ENCODE measurements around the gene GRID2. TPM values are rescaled to one million over a fixed set of nuclear protein-coding genes. Genes with fewer than 3 reads are reported as not detected.

The GRID2 gene
- total RNA-seq, 1 donor from 2014 or later, result not detected

DNA sequence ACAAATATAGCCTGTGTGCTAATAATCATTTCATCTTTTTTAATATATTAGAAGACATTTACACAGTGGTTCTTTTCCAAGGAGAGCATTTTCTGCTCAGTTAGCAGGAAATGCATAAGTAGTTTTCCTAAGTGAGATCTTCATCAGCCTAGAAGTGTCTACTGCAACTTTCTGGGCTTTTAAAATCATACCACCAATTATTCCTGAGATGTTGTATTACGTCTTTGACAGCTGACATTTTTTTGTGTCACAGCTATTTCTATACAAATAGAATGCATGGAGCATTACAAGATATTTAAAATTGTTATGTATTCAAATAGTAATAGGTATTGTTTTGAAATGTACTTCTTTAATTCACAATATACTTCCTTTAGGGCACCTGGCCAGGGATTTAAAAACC lies 158.0 kb downstream of the GRID2 start:
- H3K27me3 ChIP-seq, result no peaks in the 10 kb centered on the region
- H3K9me3 ChIP-seq, result no peaks in the 10 kb centered on the region

DNA sequence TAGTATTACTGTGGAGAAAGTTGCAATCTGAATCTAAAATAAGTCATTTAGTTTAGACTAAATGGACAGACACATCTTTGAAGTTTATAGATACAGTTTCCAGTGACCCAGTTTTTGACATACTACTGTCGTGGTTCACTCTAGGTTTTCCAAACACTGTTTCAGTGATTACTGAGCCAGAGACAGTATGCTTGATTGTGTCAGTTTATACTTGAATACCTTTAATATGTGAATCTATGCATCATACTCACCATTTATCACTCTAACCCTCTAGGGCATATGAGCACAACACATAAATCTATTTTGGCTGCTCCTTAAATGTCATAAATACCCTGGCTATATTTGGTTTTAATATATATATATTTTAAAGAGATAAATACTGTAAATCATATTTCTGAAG lies 173.5 kb downstream of the GRID2 start:
- no peak for DNase-seq (ENCODE audit: extremely low spot score in 2 of 2)
- intact Hi-C loops (cut with DNase I), result no loop called here
- Histone ChIP-seq H3K27me3 (no peaks in the 10 kb centered on the region), H3K27ac (no peak overlapping the region), H3K9me3 (no peaks in the 10 kb centered on the region), H3K4me1 (no peaks in the 10 kb centered on the region), H3K36me3 (no peaks in the 10 kb centered on the region), H3K4me3 (no peak overlapping the region)
- TF ChIP-seq POLR2A (IDR thresholded peaks at IDR 0.05), result no peak
- no peak for TF ChIP-seq POLR2AphosphoS5 (IDR thresholded peaks at IDR 0.05; ENCODE audit: insufficient read depth in 1 of 2, low read depth in 1 of 2)
- TF ChIP-seq, protein P1, sequence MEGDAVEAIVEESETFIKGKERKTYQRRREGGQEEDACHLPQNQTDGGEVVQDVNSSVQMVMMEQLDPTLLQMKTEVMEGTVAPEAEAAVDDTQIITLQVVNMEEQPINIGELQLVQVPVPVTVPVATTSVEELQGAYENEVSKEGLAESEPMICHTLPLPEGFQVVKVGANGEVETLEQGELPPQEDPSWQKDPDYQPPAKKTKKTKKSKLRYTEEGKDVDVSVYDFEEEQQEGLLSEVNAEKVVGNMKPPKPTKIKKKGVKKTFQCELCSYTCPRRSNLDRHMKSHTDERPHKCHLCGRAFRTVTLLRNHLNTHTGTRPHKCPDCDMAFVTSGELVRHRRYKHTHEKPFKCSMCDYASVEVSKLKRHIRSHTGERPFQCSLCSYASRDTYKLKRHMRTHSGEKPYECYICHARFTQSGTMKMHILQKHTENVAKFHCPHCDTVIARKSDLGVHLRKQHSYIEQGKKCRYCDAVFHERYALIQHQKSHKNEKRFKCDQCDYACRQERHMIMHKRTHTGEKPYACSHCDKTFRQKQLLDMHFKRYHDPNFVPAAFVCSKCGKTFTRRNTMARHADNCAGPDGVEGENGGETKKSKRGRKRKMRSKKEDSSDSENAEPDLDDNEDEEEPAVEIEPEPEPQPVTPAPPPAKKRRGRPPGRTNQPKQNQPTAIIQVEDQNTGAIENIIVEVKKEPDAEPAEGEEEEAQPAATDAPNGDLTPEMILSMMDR (IDR thresholded peaks at IDR 0.05), result no peak

More for the DNA sequence above, 158.0 kb downstream of the GRID2 start:
- Histone ChIP-seq H3K36me3 (no peaks in the 10 kb centered on the region), H3K4me1 (no peaks in the 10 kb centered on the region), H3K4me3 (no peak overlapping the region), H3K27ac (no peak overlapping the region)
- TF ChIP-seq POLR2AphosphoS5 (IDR thresholded peaks at IDR 0.05; ENCODE audit: insufficient read depth in 1 of 2, low read depth in 1 of 2) (no peak), POLR2A (IDR thresholded peaks at IDR 0.05) (no peak)
- TF ChIP-seq, protein P1 (IDR thresholded peaks at IDR 0.05), result no peak
- intact Hi-C loops (cut with DNase I), result no loop called here
- DNase-seq (ENCODE audit: extremely low spot score in 2 of 2), result no peak

DNA sequence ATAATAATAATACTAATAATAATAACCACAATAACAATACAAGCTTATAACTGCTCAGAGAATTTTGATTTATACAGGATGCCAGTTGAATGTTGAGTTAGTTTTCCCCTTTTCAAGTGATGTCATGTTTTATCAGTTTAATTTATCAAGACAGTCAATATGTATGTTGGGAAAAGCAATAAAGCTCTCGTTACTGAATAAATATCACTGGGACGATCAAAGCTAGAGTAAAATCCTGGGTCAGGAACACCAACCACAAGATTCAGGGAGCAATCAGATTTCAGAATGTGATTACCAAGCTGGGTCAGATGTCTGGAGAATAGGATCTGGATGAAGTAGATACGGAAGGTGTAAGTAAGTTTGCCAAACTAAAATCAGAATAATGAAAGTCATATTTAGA lies 179.6 kb downstream of the GRID2 start:
- Histone ChIP-seq H3K27ac (no peak overlapping the region), H3K4me3 (no peak overlapping the region), H3K27me3 (no peaks in the 10 kb centered on the region), H3K4me1 (no peaks in the 10 kb centered on the region), H3K36me3 (no peaks in the 10 kb centered on the region), H3K9me3 (no peaks in the 10 kb centered on the region)
- intact Hi-C loops (cut with DNase I), result no loop called here
- TF ChIP-seq POLR2A (IDR thresholded peaks at IDR 0.05) (no peak), POLR2AphosphoS5 (IDR thresholded peaks at IDR 0.05; ENCODE audit: insufficient read depth in 1 of 2, low read depth in 1 of 2) (no peak)
- TF ChIP-seq, protein P1 (IDR thresholded peaks at IDR 0.05), result no peak
- DNase-seq (ENCODE audit: extremely low spot score in 2 of 2), result no peak

GRCh38 chr4:92488496-92488895 lies 184.7 kb downstream of the GRID2 start:
- Histone ChIP-seq H3K27me3 (no peaks in the 10 kb centered on the region), H3K4me1 (no peaks in the 10 kb centered on the region), H3K36me3 (no peaks in the 10 kb centered on the region), H3K4me3 (no peak overlapping the region), H3K27ac (no peak overlapping the region), H3K9me3 (no peaks in the 10 kb centered on the region)
- intact Hi-C loops (cut with DNase I), result no loop called here
- TF ChIP-seq POLR2AphosphoS5 (IDR thresholded peaks at IDR 0.05; ENCODE audit: insufficient read depth in 1 of 2, low read depth in 1 of 2) (no peak), POLR2A (IDR thresholded peaks at IDR 0.05) (no peak)
- TF ChIP-seq, protein P1 (IDR thresholded peaks at IDR 0.05), result no peak
- no peak for DNase-seq (ENCODE audit: extremely low spot score in 2 of 2)

DNA sequence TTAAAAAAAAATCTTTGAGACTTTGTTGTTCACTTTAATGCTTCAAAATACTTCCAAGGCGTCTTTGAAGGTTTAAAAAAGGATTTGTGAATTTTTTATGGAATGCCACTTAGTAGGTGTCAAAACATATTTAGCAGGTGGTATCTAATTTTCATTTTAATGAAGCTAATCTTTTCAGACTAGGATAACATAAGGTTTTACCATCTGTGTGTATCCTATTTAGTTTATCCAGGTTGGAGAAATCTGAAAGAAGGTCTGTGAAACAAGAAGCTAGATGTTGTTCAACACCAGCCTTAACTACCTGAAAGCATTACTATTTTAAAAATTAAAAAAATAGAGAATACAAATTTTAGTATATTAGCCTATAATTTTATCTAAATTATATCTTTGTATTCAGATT lies 193.4 kb downstream of the GRID2 start:
- no peak overlapping the region for H3K27ac ChIP-seq
- no peaks in the 10 kb centered on the region for H3K4me1 ChIP-seq
- no peaks in the 10 kb centered on the region for H3K27me3 ChIP-seq
- no peak for DNase-seq (ENCODE audit: extremely low spot score in 2 of 2)
- intact Hi-C loops (cut with DNase I), result no loop called here
- TF ChIP-seq POLR2AphosphoS5 (IDR thresholded peaks at IDR 0.05; ENCODE audit: insufficient read depth in 1 of 2, low read depth in 1 of 2), result no peak
- TF ChIP-seq, protein P1 (IDR thresholded peaks at IDR 0.05), result no peak
- H3K9me3 ChIP-seq, result no peaks in the 10 kb centered on the region
- no peak overlapping the region for H3K4me3 ChIP-seq
- no peaks in the 10 kb centered on the region for H3K36me3 ChIP-seq
